ENCODE results near the gene BMPR1B. TPM values are rescaled to one million over a fixed set of nuclear protein-coding genes. Genes with fewer than 3 reads are reported as not detected.

Gene BMPR1B
- total RNA-seq, 1 experiment from 2014 or later: 0.35 TPM

DNA sequence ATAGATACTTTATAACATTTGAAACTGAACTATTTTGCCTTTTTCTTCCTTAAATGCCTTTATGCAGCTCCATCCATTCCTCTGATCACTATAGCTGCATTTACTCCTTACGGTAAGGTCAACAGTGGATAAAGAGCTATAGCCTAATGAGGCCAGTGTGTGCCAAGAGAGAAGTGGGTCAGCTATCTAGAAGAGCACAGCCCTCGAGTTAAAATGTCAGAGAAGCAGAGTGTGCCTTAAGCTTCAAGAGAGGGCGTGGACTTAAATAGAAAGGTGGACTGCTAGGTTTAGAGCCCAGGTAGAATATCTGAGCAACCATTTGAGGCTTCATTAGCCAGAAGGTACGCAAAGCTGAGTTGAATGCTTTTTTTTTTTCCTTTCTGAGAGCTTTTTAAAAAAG is 347.4 kb downstream of the BMPR1B start:
- Histone ChIP-seq H3K23me2 (ENCODE audit: insufficient read length, low read depth, low read length, poor library complexity, severe bottlenecking) (no peaks in the 10 kb centered on the region), H2AFZ (ENCODE audit: low read length) (no peak overlapping the region), H3K9ac (ENCODE audit: extremely low read depth, insufficient read length, low read length) (no peak overlapping the region), H4K5ac (ENCODE audit: insufficient read length, low read depth, low read length) (no peak overlapping the region), H3K23ac (ENCODE audit: insufficient read length, low read depth, low read length) (no peak overlapping the region), H3K4me1 (ENCODE audit: insufficient read depth, low read length) (no peaks in the 10 kb centered on the region), H3K79me1 (ENCODE audit: insufficient read depth, low read depth, low read length, poor library complexity, severe bottlenecking) (no peaks in the 10 kb centered on the region), H3T11ph (ENCODE audit: low read length) (no peak overlapping the region), H2BK120ac (ENCODE audit: low read depth, low read length, poor library complexity, severe bottlenecking) (no peak overlapping the region), H4K8ac (replicated peaks; ENCODE audit: insufficient read length, low read depth, low read length) (no peak overlapping the region), H2BK5ac (ENCODE audit: insufficient read length, low read length) (no peak overlapping the region), H3K18ac (ENCODE audit: insufficient read length, low read depth, low read length) (no peak overlapping the region), H3K14ac (ENCODE audit: insufficient read depth, low read length) (no peak overlapping the region), H4K20me1 (ENCODE audit: control insufficient read depth, insufficient read depth, insufficient read length) (no peaks in the 10 kb centered on the region), H2BK20ac (ENCODE audit: low read depth, low read length, poor library complexity, severe bottlenecking) (no peak overlapping the region), H2BK12ac (ENCODE audit: insufficient read length, low read depth, low read length) (no peak overlapping the region), H2BK15ac (ENCODE audit: low read depth, low read length) (no peak overlapping the region), H4K91ac (ENCODE audit: insufficient read length, low read depth, low read length) (no peak overlapping the region), H3K9me3 (ENCODE audit: control insufficient read depth, low read depth, low read length) (no peaks in the 10 kb centered on the region), H3K56ac (ENCODE audit: insufficient read length, low read depth, low read length) (no peak overlapping the region), H3K79me2 (ENCODE audit: insufficient read depth, low read length) (no peaks in the 10 kb centered on the region), H3K27ac (ENCODE audit: insufficient read length, low read depth, low read length) (no peak overlapping the region), H2AK5ac (ENCODE audit: insufficient read length, low read length) (no peak overlapping the region), H3K4me2 (ENCODE audit: insufficient read depth, insufficient read length, low read length) (no peak overlapping the region), H3K27me3 (ENCODE audit: insufficient read depth, low read length) (no peaks in the 10 kb centered on the region), H3K4ac (ENCODE audit: low read depth, low read length) (no peak overlapping the region)
- H3K27ac Mint-ChIP-seq: no peak overlapping the region
- DNase-seq: no peak
- H3K9me3 Mint-ChIP-seq: no peaks in the 10 kb centered on the region
- peaks cover 0 to 2% of the 10 kb centered on the region in 2 experiments; a peak in 1 of 4 replicates for H3K4me1 Mint-ChIP-seq
- no peaks in the 10 kb centered on the region for H3K27me3 Mint-ChIP-seq (ENCODE audit: low read depth)
- no peak overlapping the region for H3K4me3 Mint-ChIP-seq
- TF ChIP-seq, protein P1, sequence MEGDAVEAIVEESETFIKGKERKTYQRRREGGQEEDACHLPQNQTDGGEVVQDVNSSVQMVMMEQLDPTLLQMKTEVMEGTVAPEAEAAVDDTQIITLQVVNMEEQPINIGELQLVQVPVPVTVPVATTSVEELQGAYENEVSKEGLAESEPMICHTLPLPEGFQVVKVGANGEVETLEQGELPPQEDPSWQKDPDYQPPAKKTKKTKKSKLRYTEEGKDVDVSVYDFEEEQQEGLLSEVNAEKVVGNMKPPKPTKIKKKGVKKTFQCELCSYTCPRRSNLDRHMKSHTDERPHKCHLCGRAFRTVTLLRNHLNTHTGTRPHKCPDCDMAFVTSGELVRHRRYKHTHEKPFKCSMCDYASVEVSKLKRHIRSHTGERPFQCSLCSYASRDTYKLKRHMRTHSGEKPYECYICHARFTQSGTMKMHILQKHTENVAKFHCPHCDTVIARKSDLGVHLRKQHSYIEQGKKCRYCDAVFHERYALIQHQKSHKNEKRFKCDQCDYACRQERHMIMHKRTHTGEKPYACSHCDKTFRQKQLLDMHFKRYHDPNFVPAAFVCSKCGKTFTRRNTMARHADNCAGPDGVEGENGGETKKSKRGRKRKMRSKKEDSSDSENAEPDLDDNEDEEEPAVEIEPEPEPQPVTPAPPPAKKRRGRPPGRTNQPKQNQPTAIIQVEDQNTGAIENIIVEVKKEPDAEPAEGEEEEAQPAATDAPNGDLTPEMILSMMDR (conservative IDR thresholded peaks at IDR 0.05): no peak
- WGBS (ENCODE audit: extremely low coverage, insufficient read length, low lambda C conversion rate): no CpG with 5 or more reads among the region's 4 CpGs
- H3K36me3 Mint-ChIP-seq (ENCODE audit: insufficient read depth in 1 of 3, low read depth in 3 of 3): no peaks in the 10 kb centered on the region

All from H9 (cell line).